ENCODE data around the gene XPNPEP1.

The XPNPEP1 gene

GRCh38 chr10:109968953-109969759 lies 45.8 kb upstream of the XPNPEP1 start:
- ATAC-seq = no peak
- no peak for TF ChIP-seq ZNF70 (CRISPR knock-in tag; IDR thresholded peaks at IDR 0.05)

DNA sequence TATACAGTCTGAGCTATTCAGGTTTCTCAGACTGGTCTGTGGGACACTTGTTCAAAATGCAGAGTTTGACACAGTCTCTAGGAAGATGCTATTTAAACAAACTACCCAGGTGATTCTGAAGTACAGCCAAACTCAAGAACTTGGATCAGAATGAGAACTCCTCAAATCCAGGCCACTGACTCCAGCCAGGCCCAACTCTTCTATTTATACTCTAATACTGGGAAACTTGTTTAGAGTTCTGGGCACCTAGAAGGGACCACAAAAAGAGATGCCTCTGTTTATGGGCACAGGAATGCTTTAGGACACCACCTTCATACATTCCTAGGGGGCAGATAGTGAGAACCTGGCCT lies 44.4 kb upstream of the XPNPEP1 start:
- peak; percentile 4; the same call in 2 of the 3 replicates for ATAC-seq
- no peak for TF ChIP-seq BACH2 (CRISPR knock-in tag; IDR thresholded peaks at IDR 0.05; ENCODE audit: borderline replicate concordance)
- TF ChIP-seq TCF4 (CRISPR knock-in tag; IDR thresholded peaks at IDR 0.05; ENCODE audit: borderline replicate concordance) = no peak
- no peak for TF ChIP-seq ZNF565 (CRISPR knock-in tag; conservative IDR thresholded peaks at IDR 0.05; ENCODE audit: low read depth)
- no peak for TF ChIP-seq CREB5 (CRISPR knock-in tag; IDR thresholded peaks at IDR 0.05; ENCODE audit: low read depth)
- no peak for TF ChIP-seq PATZ1 (CRISPR knock-in tag; IDR thresholded peaks at IDR 0.05; ENCODE audit: borderline replicate concordance)
- no peak for TF ChIP-seq RARB (CRISPR knock-in tag; IDR thresholded peaks at IDR 0.05)
- no peak for TF ChIP-seq ESRRG (CRISPR knock-in tag; IDR thresholded peaks at IDR 0.05)
- TF ChIP-seq ISL1 (CRISPR knock-in tag; IDR thresholded peaks at IDR 0.05) = no peak
- no peak for TF ChIP-seq OSR1 (CRISPR knock-in tag; IDR thresholded peaks at IDR 0.05)
- no peak for TF ChIP-seq GLIS3 (CRISPR knock-in tag; IDR thresholded peaks at IDR 0.05)
- no peak for TF ChIP-seq ZFP30 (CRISPR knock-in tag; IDR thresholded peaks at IDR 0.05)
- TF ChIP-seq, protein P1, sequence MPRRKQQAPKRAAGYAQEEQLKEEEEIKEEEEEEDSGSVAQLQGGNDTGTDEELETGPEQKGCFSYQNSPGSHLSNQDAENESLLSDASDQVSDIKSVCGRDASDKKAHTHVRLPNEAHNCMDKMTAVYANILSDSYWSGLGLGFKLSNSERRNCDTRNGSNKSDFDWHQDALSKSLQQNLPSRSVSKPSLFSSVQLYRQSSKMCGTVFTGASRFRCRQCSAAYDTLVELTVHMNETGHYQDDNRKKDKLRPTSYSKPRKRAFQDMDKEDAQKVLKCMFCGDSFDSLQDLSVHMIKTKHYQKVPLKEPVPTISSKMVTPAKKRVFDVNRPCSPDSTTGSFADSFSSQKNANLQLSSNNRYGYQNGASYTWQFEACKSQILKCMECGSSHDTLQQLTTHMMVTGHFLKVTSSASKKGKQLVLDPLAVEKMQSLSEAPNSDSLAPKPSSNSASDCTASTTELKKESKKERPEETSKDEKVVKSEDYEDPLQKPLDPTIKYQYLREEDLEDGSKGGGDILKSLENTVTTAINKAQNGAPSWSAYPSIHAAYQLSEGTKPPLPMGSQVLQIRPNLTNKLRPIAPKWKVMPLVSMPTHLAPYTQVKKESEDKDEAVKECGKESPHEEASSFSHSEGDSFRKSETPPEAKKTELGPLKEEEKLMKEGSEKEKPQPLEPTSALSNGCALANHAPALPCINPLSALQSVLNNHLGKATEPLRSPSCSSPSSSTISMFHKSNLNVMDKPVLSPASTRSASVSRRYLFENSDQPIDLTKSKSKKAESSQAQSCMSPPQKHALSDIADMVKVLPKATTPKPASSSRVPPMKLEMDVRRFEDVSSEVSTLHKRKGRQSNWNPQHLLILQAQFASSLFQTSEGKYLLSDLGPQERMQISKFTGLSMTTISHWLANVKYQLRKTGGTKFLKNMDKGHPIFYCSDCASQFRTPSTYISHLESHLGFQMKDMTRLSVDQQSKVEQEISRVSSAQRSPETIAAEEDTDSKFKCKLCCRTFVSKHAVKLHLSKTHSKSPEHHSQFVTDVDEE (CRISPR knock-in tag; IDR thresholded peaks at IDR 0.05) = no peak
- no peak for TF ChIP-seq TOX (CRISPR knock-in tag; IDR thresholded peaks at IDR 0.05; ENCODE audit: borderline replicate concordance)
- TF ChIP-seq SNAI2 (CRISPR knock-in tag; IDR thresholded peaks at IDR 0.05) = no peak

- ATAC-seq = peak; percentile 92
- TF ChIP-seq OSR1 (CRISPR knock-in tag; IDR thresholded peaks at IDR 0.05) (no peak), CREB5 (CRISPR knock-in tag; IDR thresholded peaks at IDR 0.05; ENCODE audit: low read depth) (peak; percentile 80), ESRRG (CRISPR knock-in tag; IDR thresholded peaks at IDR 0.05) (no peak), PPARA (CRISPR knock-in tag; IDR thresholded peaks at IDR 0.05; ENCODE audit: borderline replicate concordance) (no peak), ZC3H10 (CRISPR knock-in tag; IDR thresholded peaks at IDR 0.05) (no peak), GLIS3 (CRISPR knock-in tag; IDR thresholded peaks at IDR 0.05) (no peak), ARNTL (CRISPR knock-in tag; IDR thresholded peaks at IDR 0.05; ENCODE audit: borderline replicate concordance, low read depth) (no peak), CSDC2 (CRISPR knock-in tag; IDR thresholded peaks at IDR 0.05) (no peak), ZFP3 (CRISPR knock-in tag; IDR thresholded peaks at IDR 0.05) (peak; percentile 11; the same call in 1 of the 2 replicates), TCF4 (CRISPR knock-in tag; IDR thresholded peaks at IDR 0.05; ENCODE audit: borderline replicate concordance) (peak; percentile 99), PATZ1 (CRISPR knock-in tag; IDR thresholded peaks at IDR 0.05; ENCODE audit: borderline replicate concordance) (peak; percentile 17; the same call in 1 of the 2 replicates), ZFP30 (CRISPR knock-in tag; IDR thresholded peaks at IDR 0.05) (no peak), BACH2 (CRISPR knock-in tag; IDR thresholded peaks at IDR 0.05; ENCODE audit: borderline replicate concordance) (no peak), ZNF70 (CRISPR knock-in tag; IDR thresholded peaks at IDR 0.05) (no peak), ISL1 (CRISPR knock-in tag; IDR thresholded peaks at IDR 0.05) (peak; percentile 84)
- TF ChIP-seq, protein P2, sequence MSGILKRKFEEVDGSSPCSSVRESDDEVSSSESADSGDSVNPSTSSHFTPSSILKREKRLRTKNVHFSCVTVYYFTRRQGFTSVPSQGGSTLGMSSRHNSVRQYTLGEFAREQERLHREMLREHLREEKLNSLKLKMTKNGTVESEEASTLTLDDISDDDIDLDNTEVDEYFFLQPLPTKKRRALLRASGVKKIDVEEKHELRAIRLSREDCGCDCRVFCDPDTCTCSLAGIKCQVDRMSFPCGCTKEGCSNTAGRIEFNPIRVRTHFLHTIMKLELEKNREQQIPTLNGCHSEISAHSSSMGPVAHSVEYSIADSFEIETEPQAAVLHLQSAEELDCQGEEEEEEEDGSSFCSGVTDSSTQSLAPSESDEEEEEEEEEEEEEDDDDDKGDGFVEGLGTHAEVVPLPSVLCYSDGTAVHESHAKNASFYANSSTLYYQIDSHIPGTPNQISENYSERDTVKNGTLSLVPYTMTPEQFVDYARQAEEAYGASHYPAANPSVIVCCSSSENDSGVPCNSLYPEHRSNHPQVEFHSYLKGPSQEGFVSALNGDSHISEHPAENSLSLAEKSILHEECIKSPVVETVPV (CRISPR knock-in tag; IDR thresholded peaks at IDR 0.05) = peak; percentile 78; the same call in 1 of the 2 replicates
- TF ChIP-seq, protein P1 (CRISPR knock-in tag; IDR thresholded peaks at IDR 0.05) = peak; percentile 98
These were observed 43.8 kb upstream of the XPNPEP1 start for GRCh38 chr10:109966961-109967738.

Data from SK-N-SH treated with all-trans-retinoic acid at 6 μM for 48 hours (cell line).